IPS-18c (cell line): ENCODE measurements around the gene CSNK2A2.

Experiments used
- H3K4me3 ChIP-seq: 2 replicates; pipeline ENCODE4 v1.7.0; 2013; ENCODE audit warnings: low read depth, mild to moderate bottlenecking, low read length, moderate library complexity; ENCODE audit not compliant: insufficient read depth
- H3K9me3 ChIP-seq: one replicate; pipeline ENCODE4 v1.6.1; 2013; ENCODE audit warnings: mild to moderate bottlenecking, low read length, moderate library complexity; ENCODE audit not compliant: control insufficient read depth, insufficient read depth

CSNK2A2 gene

GRCh38 chr16:58125041-58125440 lies 72.9 kb downstream of the CSNK2A2 start:
- Histone ChIP-seq H3K9me3 (no peaks in the 10 kb centered on the region), H3K4me3 (no peak overlapping the region)

- no peaks in the 10 kb centered on the region for H3K9me3 ChIP-seq
- no peak overlapping the region for H3K4me3 ChIP-seq
These were observed 73.3 kb downstream of the CSNK2A2 start for GRCh38 chr16:58124601-58124915.

GRCh38 chr16:58123896-58124600 lies 73.9 kb downstream of the CSNK2A2 start:
- H3K9me3 ChIP-seq = peaks cover 2% of the 10 kb centered on the region
- H3K4me3 ChIP-seq = no peak overlapping the region

- H3K9me3 ChIP-seq = peaks cover 2% of the 10 kb centered on the region
- no peak overlapping the region for H3K4me3 ChIP-seq
These were observed 76.8 kb downstream of the CSNK2A2 start for GRCh38 chr16:58121132-58121531.

- peaks cover 2% of the 10 kb centered on the region for H3K9me3 ChIP-seq
- no peak overlapping the region for H3K4me3 ChIP-seq
These were observed 77.7 kb downstream of the CSNK2A2 start for GRCh38 chr16:58120234-58120633.

- no peak overlapping the region for H3K4me3 ChIP-seq
- peaks cover 2% of the 10 kb centered on the region for H3K9me3 ChIP-seq
These were observed 78.4 kb downstream of the CSNK2A2 start for GRCh38 chr16:58119509-58119845.

- peaks cover 2% of the 10 kb centered on the region for H3K9me3 ChIP-seq
These were observed 79.0 kb downstream of the CSNK2A2 start for GRCh38 chr16:58118801-58119508.

GRCh38 chr16:58116529-58116928 lies 81.4 kb downstream of the CSNK2A2 start:
- H3K9me3 ChIP-seq = peaks cover 2% of the 10 kb centered on the region
- H3K4me3 ChIP-seq = no peak overlapping the region

More at GRCh38 chr16:58118801-58119508, 79.0 kb downstream of the CSNK2A2 start:
- H3K4me3 ChIP-seq = no peak overlapping the region

- no peak overlapping the region for H3K4me3 ChIP-seq
- peaks cover 2% of the 10 kb centered on the region for H3K9me3 ChIP-seq
These were observed 81.8 kb downstream of the CSNK2A2 start for GRCh38 chr16:58116081-58116480.

GRCh38 chr16:58114827-58115825 lies 82.8 kb downstream of the CSNK2A2 start:
- peaks cover 2% of the 10 kb centered on the region for H3K9me3 ChIP-seq
- H3K4me3 ChIP-seq = no peak overlapping the region

GRCh38 chr16:58111302-58111627 lies 86.6 kb downstream of the CSNK2A2 start:
- Histone ChIP-seq H3K4me3 (no peak overlapping the region), H3K9me3 (no peaks in the 10 kb centered on the region)

GRCh38 chr16:58110571-58111301 lies 87.2 kb downstream of the CSNK2A2 start:
- Histone ChIP-seq H3K9me3 (no peaks in the 10 kb centered on the region), H3K4me3 (no peak overlapping the region)

- Histone ChIP-seq H3K9me3 (no peaks in the 10 kb centered on the region), H3K4me3 (no peak overlapping the region)
These were observed 88.0 kb downstream of the CSNK2A2 start for GRCh38 chr16:58109881-58110280.

GRCh38 chr16:58109330-58109729 lies 88.6 kb downstream of the CSNK2A2 start:
- Histone ChIP-seq H3K4me3 (no peak overlapping the region), H3K9me3 (no peaks in the 10 kb centered on the region)
